CD4-positive, CD25-positive, alpha-beta regulatory T cell (primary cell): ENCODE results near the gene ZNF423. TPM values are rescaled to one million over a fixed set of nuclear protein-coding genes. Genes with fewer than 3 reads are reported as not detected.

ENCODE experiments used
- ATAC-seq, 2 donors: fragments of 150-1000 bp; cut with Tn5 transposase; one replicate each; pipeline ENCODE4 v1.10.0; 2021; ENCODE audit warnings: low read depth in 2 of 2, moderate number of reproducible peaks in 2 of 2, moderate library complexity in 1 of 2
- DNase-seq, 3 donors: peaks; one replicate each; pipeline versions ENCODE4 v3.0.0 to v3.0.0-alpha.2; 2012 to 2022; ENCODE audit warnings: mixed read lengths in 1 of 3
- H3K27ac ChIP-seq: one replicate; pipeline ENCODE4 v1.7.0; 2013; ENCODE audit warnings: mild to moderate bottlenecking, low read length; ENCODE audit not compliant: insufficient read depth, poor library complexity, severe bottlenecking
- H3K27me3 ChIP-seq: one replicate; pipeline ENCODE4 v1.7.0; 2013; ENCODE audit warnings: low read length; ENCODE audit not compliant: control insufficient read depth, insufficient read depth
- H3K36me3 ChIP-seq: one replicate; pipeline ENCODE4 v1.7.0; 2013; ENCODE audit warnings: mild to moderate bottlenecking, low read length, moderate library complexity; ENCODE audit not compliant: control insufficient read depth, insufficient read depth
- H3K4me1 ChIP-seq: 2 replicates; pipeline ENCODE4 v1.7.0; 2013; ENCODE audit warnings: mild to moderate bottlenecking, low read length; ENCODE audit not compliant: insufficient read depth, control insufficient read depth, poor library complexity, severe bottlenecking
- H3K4me3 ChIP-seq: one replicate; pipeline ENCODE4 v1.7.0; 2013; ENCODE audit warnings: low read depth, mild to moderate bottlenecking, low read length, moderate library complexity
- H3K9me3 ChIP-seq, 2 experiments: 1 replicate in 1 of 2; 2 replicates in 1 of 2; pipeline ENCODE4 v1.7.0; 2013; ENCODE audit warnings: low read length in 2 of 2, mild to moderate bottlenecking in 1 of 2, moderate library complexity in 1 of 2; ENCODE audit not compliant: control insufficient read depth in 2 of 2
- H3K27ac Mint-ChIP-seq, 3 donors: one replicate each; pipeline ENCODE4 v1.8.0; 2020 to 2022; ENCODE audit warnings: mild to moderate bottlenecking in 3 of 3, mixed read lengths in 3 of 3, moderate library complexity in 2 of 3
- H3K27me3 Mint-ChIP-seq: one replicate; pipeline ENCODE4 v1.8.0; 2022; ENCODE audit warnings: mild to moderate bottlenecking, mixed read lengths
- H3K36me3 Mint-ChIP-seq: one replicate; pipeline ENCODE4 v1.8.0; 2020; ENCODE audit warnings: mixed read lengths
- H3K4me1 Mint-ChIP-seq, 4 donors: one replicate each; pipeline ENCODE4 v1.8.0; 2020 to 2022; ENCODE audit warnings: mixed read lengths in 4 of 4, mild to moderate bottlenecking in 1 of 4
- H3K4me3 Mint-ChIP-seq, 4 donors: one replicate each; pipeline ENCODE4 v1.8.0; 2020 to 2022; ENCODE audit warnings: mild to moderate bottlenecking in 4 of 4, mixed read lengths in 4 of 4, moderate library complexity in 3 of 4
- H3K9me3 Mint-ChIP-seq, 7 donors: one replicate each; pipeline ENCODE4 v1.8.0; 2020 to 2022; ENCODE audit warnings: mixed read lengths in 7 of 7, mild to moderate bottlenecking in 3 of 7, moderate library complexity in 2 of 7
- polyA plus RNA-seq, 4 donors: library from polyadenylated mRNA; unstranded; fragments of 300-500 nt; fragmentation: Illumina TruSeq; gene quantifications; one replicate each; pipeline ENCODE4 v1.2.3, GENCODE V29; 2021
- total RNA-seq: library from RNA; stranded (reverse); gene quantifications from one replicate; pipeline ENCODE4 v1.2.3, GENCODE V29; 2022

ZNF423 gene
- total and polyA plus RNA-seq, 5 donors from 2014 or later, result 0.05 TPM; not detected in 4

- peaks cover 15% of the 10 kb centered on the region for H3K27me3 Mint-ChIP-seq
- ATAC-seq (no peak), DNase-seq (no peak)
- H3K4me3 Mint-ChIP-seq, result no peak overlapping the region
- H3K27ac Mint-ChIP-seq, result no peak overlapping the region
- H3K4me3 ChIP-seq, result no peak overlapping the region
- no peak overlapping the region for H3K27ac ChIP-seq
- no peaks in the 10 kb centered on the region for H3K4me1 Mint-ChIP-seq
- H3K9me3 ChIP-seq, result no peaks in the 10 kb centered on the region
- no peaks in the 10 kb centered on the region for H3K36me3 Mint-ChIP-seq
- H3K4me1 ChIP-seq, result no peaks in the 10 kb centered on the region
- no peaks in the 10 kb centered on the region for H3K27me3 ChIP-seq
- no peaks in the 10 kb centered on the region for H3K9me3 Mint-ChIP-seq
- H3K36me3 ChIP-seq, result no peaks in the 10 kb centered on the region
Measured at GRCh38 chr16:49608098-49608497, 247.8 kb downstream of the ZNF423 start.

- Histone ChIP-seq H3K27ac (no peak overlapping the region), H3K9me3 (no peaks in the 10 kb centered on the region), H3K4me3 (no peak overlapping the region), H3K27me3 (no peaks in the 10 kb centered on the region), H3K36me3 (no peaks in the 10 kb centered on the region), H3K4me1 (no peaks in the 10 kb centered on the region)
- Mint-ChIP-seq H3K4me3 (no peak overlapping the region), H3K4me1 (no peaks in the 10 kb centered on the region), H3K36me3 (no peaks in the 10 kb centered on the region), H3K9me3 (peaks cover 0 to 2% (median 0%) of the 10 kb centered on the region in 7 donors), H3K27ac (no peak overlapping the region), H3K27me3 (peaks cover 9% of the 10 kb centered on the region)
- ATAC-seq (no peak), DNase-seq (no peak)
Measured at GRCh38 chr16:49605536-49606254, 250.2 kb downstream of the ZNF423 start.

GRCh38 chr16:49604602-49605001 lies 251.3 kb downstream of the ZNF423 start:
- H3K36me3 ChIP-seq, result no peaks in the 10 kb centered on the region
- no peaks in the 10 kb centered on the region for H3K9me3 ChIP-seq
- no peak overlapping the region for H3K27ac ChIP-seq
- DNase-seq (no peak), ATAC-seq (no peak)
- H3K27me3 ChIP-seq, result no peaks in the 10 kb centered on the region
- no peak overlapping the region for H3K4me3 ChIP-seq
- H3K4me1 Mint-ChIP-seq, result no peaks in the 10 kb centered on the region
- H3K36me3 Mint-ChIP-seq, result no peaks in the 10 kb centered on the region
- no peak overlapping the region for H3K27ac Mint-ChIP-seq
- H3K4me3 Mint-ChIP-seq, result no peak overlapping the region
- H3K9me3 Mint-ChIP-seq, result peaks cover 0 to 2% (median 0%) of the 10 kb centered on the region in 7 donors
- peaks cover 11% of the 10 kb centered on the region for H3K27me3 Mint-ChIP-seq
- H3K4me1 ChIP-seq, result no peaks in the 10 kb centered on the region

GRCh38 chr16:49603956-49604355 lies 252.0 kb downstream of the ZNF423 start:
- DNase-seq (no peak), ATAC-seq (no peak)
- Mint-ChIP-seq H3K4me3 (no peak overlapping the region), H3K27me3 (peaks cover 13% of the 10 kb centered on the region), H3K27ac (no peak overlapping the region), H3K36me3 (no peaks in the 10 kb centered on the region), H3K9me3 (peaks cover 0 to 4% (median 0%) of the 10 kb centered on the region in 7 donors), H3K4me1 (no peaks in the 10 kb centered on the region)
- Histone ChIP-seq H3K36me3 (no peaks in the 10 kb centered on the region), H3K27me3 (no peaks in the 10 kb centered on the region), H3K4me3 (no peak overlapping the region), H3K27ac (no peak overlapping the region), H3K9me3 (no peaks in the 10 kb centered on the region), H3K4me1 (no peaks in the 10 kb centered on the region)

- H3K27me3 Mint-ChIP-seq, result peaks cover 17% of the 10 kb centered on the region
- no peaks in the 10 kb centered on the region for H3K36me3 ChIP-seq
- ATAC-seq (no peak), DNase-seq (no peak)
- no peak overlapping the region for H3K27ac ChIP-seq
- H3K36me3 Mint-ChIP-seq, result no peaks in the 10 kb centered on the region
- no peak overlapping the region for H3K4me3 ChIP-seq
- no peaks in the 10 kb centered on the region for H3K4me1 Mint-ChIP-seq
- no peaks in the 10 kb centered on the region for H3K9me3 ChIP-seq
- no peaks in the 10 kb centered on the region for H3K4me1 ChIP-seq
- H3K4me3 Mint-ChIP-seq, result no peak overlapping the region
- no peaks in the 10 kb centered on the region for H3K27me3 ChIP-seq
- peaks cover 0 to 4% (median 0%) of the 10 kb centered on the region in 7 donors for H3K9me3 Mint-ChIP-seq
- H3K27ac Mint-ChIP-seq, result no peak overlapping the region
Measured at GRCh38 chr16:49602976-49603310, 253.0 kb downstream of the ZNF423 start.

GRCh38 chr16:49602201-49602975 lies 253.5 kb downstream of the ZNF423 start:
- Histone ChIP-seq H3K4me3 (no peak overlapping the region), H3K4me1 (no peaks in the 10 kb centered on the region), H3K27me3 (no peaks in the 10 kb centered on the region), H3K27ac (no peak overlapping the region), H3K36me3 (no peaks in the 10 kb centered on the region), H3K9me3 (no peaks in the 10 kb centered on the region)
- DNase-seq (no peak), ATAC-seq (no peak)
- H3K27ac Mint-ChIP-seq, result no peak overlapping the region
- no peak overlapping the region for H3K4me3 Mint-ChIP-seq
- peaks cover 0 to 4% (median 0%) of the 10 kb centered on the region in 7 donors for H3K9me3 Mint-ChIP-seq
- H3K27me3 Mint-ChIP-seq, result peaks cover 19% of the 10 kb centered on the region
- H3K36me3 Mint-ChIP-seq, result no peaks in the 10 kb centered on the region
- no peaks in the 10 kb centered on the region for H3K4me1 Mint-ChIP-seq

- Mint-ChIP-seq H3K9me3 (peaks cover 0 to 4% (median 0%) of the 10 kb centered on the region in 7 donors), H3K4me1 (no peaks in the 10 kb centered on the region), H3K4me3 (no peak overlapping the region), H3K27me3 (peaks cover 19% of the 10 kb centered on the region), H3K36me3 (no peaks in the 10 kb centered on the region), H3K27ac (no peak overlapping the region)
- Histone ChIP-seq H3K4me1 (no peaks in the 10 kb centered on the region), H3K9me3 (no peaks in the 10 kb centered on the region), H3K4me3 (no peak overlapping the region), H3K27ac (no peak overlapping the region), H3K27me3 (no peaks in the 10 kb centered on the region), H3K36me3 (no peaks in the 10 kb centered on the region)
- DNase-seq, result no peak
- no peak for ATAC-seq
Measured at GRCh38 chr16:49601576-49601975, 254.3 kb downstream of the ZNF423 start.

GRCh38 chr16:49600976-49601375 lies 254.9 kb downstream of the ZNF423 start:
- no peaks in the 10 kb centered on the region for H3K9me3 ChIP-seq
- Mint-ChIP-seq H3K27ac (no peak overlapping the region), H3K9me3 (peaks cover 0 to 4% (median 0%) of the 10 kb centered on the region in 7 donors), H3K36me3 (no peaks in the 10 kb centered on the region), H3K4me3 (no peak overlapping the region), H3K27me3 (peaks cover 24% of the 10 kb centered on the region), H3K4me1 (no peaks in the 10 kb centered on the region)
- ATAC-seq (no peak), DNase-seq (no peak)
- H3K4me1 ChIP-seq, result no peaks in the 10 kb centered on the region
- H3K27ac ChIP-seq, result no peak overlapping the region
- H3K27me3 ChIP-seq, result no peaks in the 10 kb centered on the region
- H3K36me3 ChIP-seq, result no peaks in the 10 kb centered on the region
- H3K4me3 ChIP-seq, result no peak overlapping the region
